Measurements from ENCODE around the gene BCS1L. TPM values are rescaled to one million over a fixed set of nuclear protein-coding genes. Genes with fewer than 3 reads are reported as not detected.

The BCS1L gene
- total and polyA plus RNA-seq, 2 of the 13 experiments (the other 11 are each of a cell fraction or from before 2014, with no cell fraction given), result 48.9 to 76.0 TPM

- TF ChIP-seq ZHX1 (CRISPR knock-in tag; IDR thresholded peaks at IDR 0.05; ENCODE audit: low read depth) (0 out of 2 replicates have a peak, but pooled peaks have one; percentile 67), ZNF691 (CRISPR knock-in tag; IDR thresholded peaks at IDR 0.05; ENCODE audit: borderline replicate concordance, low read depth) (peak; percentile 98), MLXIP (CRISPR knock-in tag; IDR thresholded peaks at IDR 0.05; ENCODE audit: borderline replicate concordance) (no peak), ZNF589 (CRISPR knock-in tag; conservative IDR thresholded peaks at IDR 0.05) (no peak; the same call in 1 of the 2 replicates), ZSCAN22 (CRISPR knock-in tag; IDR thresholded peaks at IDR 0.05) (0 out of 2 replicates have a peak, but pooled peaks have one; percentile 26), TBL1XR1 (IDR thresholded peaks at IDR 0.05; ENCODE audit: borderline replicate concordance, low read length, partially characterized antibody) (peak; percentile 14), HOXA5 (CRISPR knock-in tag; IDR thresholded peaks at IDR 0.05) (peak; percentile 91), ZNF296 (CRISPR knock-in tag; conservative IDR thresholded peaks at IDR 0.05) (peak; percentile 48; the same call in 1 of the 2 replicates), ZNF720 (CRISPR knock-in tag; IDR thresholded peaks at IDR 0.05) (0 out of 2 replicates have a peak, but pooled peaks have one; percentile 82), CBX2 (IDR thresholded peaks at IDR 0.05; ENCODE audit: low read depth, low read length) (no peak), CBX2 (CRISPR knock-in tag; IDR thresholded peaks at IDR 0.05; ENCODE audit: low read depth) (no peak), RFXANK (CRISPR knock-in tag; IDR thresholded peaks at IDR 0.05) (peak; percentile 63; the same call in 1 of the 2 replicates), ELF4 (CRISPR knock-in tag; IDR thresholded peaks at IDR 0.05; ENCODE audit: borderline replicate concordance) (peak; percentile 92), ZNF724P (CRISPR knock-in tag; IDR thresholded peaks at IDR 0.05; ENCODE audit: borderline replicate concordance) (peak; percentile 57), HMGXB4 (CRISPR knock-in tag; IDR thresholded peaks at IDR 0.05; ENCODE audit: borderline replicate concordance in 1 of 2, low read depth in 1 of 2) (peak; percentile 100), ELF3 (CRISPR knock-in tag; IDR thresholded peaks at IDR 0.05) (peak; percentile 87), NFIC (IDR thresholded peaks at IDR 0.05; ENCODE audit: low read length) (no peak), E2F5 (CRISPR knock-in tag; conservative IDR thresholded peaks at IDR 0.05) (peak; percentile 91), ZNF138 (CRISPR knock-in tag; IDR thresholded peaks at IDR 0.05; ENCODE audit: low read depth) (peak; percentile 97; the same call in 1 of the 2 replicates)
Observed at GRCh38 chr2:218710687-218711549, 51.4 kb downstream of the BCS1L start, which contains the start of gene TTLL4 (continued).

All from HepG2 (cell line).